ENCODE measurements around the gene COL5A3. TPM values are rescaled to one million over a fixed set of nuclear protein-coding genes. Genes with fewer than 3 reads are reported as not detected.
A peak's percentile ranks its signal among the peaks of the same experiment; 100 is the strongest.
"Not testable (repeated sequence)": the region's sequence is repeated elsewhere in the genome, so short reads cannot be mapped to it uniquely, and the experiment has no call there.

COL5A3 gene
- total and polyA plus RNA-seq, 7 donors = 0.46 to 19.9 (median 7.3) TPM

- H3K36me3 ChIP-seq = no peaks in the 10 kb centered on the region
- no peak overlapping the region for H3K27ac ChIP-seq
- H3K27me3 ChIP-seq = no peaks in the 10 kb centered on the region
- no peaks in the 10 kb centered on the region for H3K4me1 ChIP-seq
- 65 to 68% methylated on average over 18 of the region's 18 CpGs for WGBS, 2 donors
- no peak for DNase-seq
- no peak overlapping the region for H3K4me3 ChIP-seq
- TF ChIP-seq POLR2A (IDR thresholded peaks at IDR 0.05) (no peak), CTCF (IDR thresholded peaks at IDR 0.05) (no peak), POLR2AphosphoS5 (IDR thresholded peaks at IDR 0.05) (no peak), EP300 (IDR thresholded peaks at IDR 0.05) (no peak)
- intact Hi-C loops (cut with DNase I) = no loop called here
- no peaks in the 10 kb centered on the region for H3K9me3 ChIP-seq
Observed at GRCh38 chr19:9953802-9954542, 56.3 kb downstream of the COL5A3 start.

GRCh38 chr19:9952276-9952675 lies 58.0 kb downstream of the COL5A3 start:
- intact Hi-C loops (cut with DNase I) = no loop called here
- TF ChIP-seq POLR2A (IDR thresholded peaks at IDR 0.05) (no peak), CTCF (IDR thresholded peaks at IDR 0.05) (no peak), POLR2AphosphoS5 (IDR thresholded peaks at IDR 0.05) (no peak), EP300 (IDR thresholded peaks at IDR 0.05) (no peak)
- Histone ChIP-seq H3K36me3 (no peaks in the 10 kb centered on the region), H3K9me3 (no peaks in the 10 kb centered on the region), H3K4me3 (no peak overlapping the region), H3K4me1 (no peaks in the 10 kb centered on the region), H3K27me3 (no peaks in the 10 kb centered on the region), H3K27ac (no peak overlapping the region)
- no peak for DNase-seq
- WGBS, 2 donors = 63 to 71% methylated on average over 5 of the region's 5 CpGs

- DNase-seq = no peak
- WGBS, 2 donors = 69 to 73% methylated on average over 4 of the region's 4 CpGs
- intact Hi-C loops (cut with DNase I) = no loop called here
- Histone ChIP-seq H3K9me3 (no peaks in the 10 kb centered on the region), H3K27me3 (no peaks in the 10 kb centered on the region), H3K27ac (no peak overlapping the region), H3K4me1 (peaks cover 0 to 26% (median 16%) of the 10 kb centered on the region in 4 donors), H3K36me3 (no peaks in the 10 kb centered on the region), H3K4me3 (no peak overlapping the region)
- TF ChIP-seq CTCF (IDR thresholded peaks at IDR 0.05) (no peak), POLR2A (IDR thresholded peaks at IDR 0.05) (no peak), POLR2AphosphoS5 (IDR thresholded peaks at IDR 0.05) (no peak), EP300 (IDR thresholded peaks at IDR 0.05) (no peak)
Observed at GRCh38 chr19:9947441-9947840, 62.9 kb downstream of the COL5A3 start.

- not testable (repeated sequence) for H3K4me3 ChIP-seq
Observed at GRCh38 chr19:9946528-9947125, 63.7 kb downstream of the COL5A3 start.

GRCh38 chr19:9945319-9945966 lies 64.9 kb downstream of the COL5A3 start:
- intact Hi-C loops (cut with DNase I) = no loop called here
- Histone ChIP-seq H3K4me3 (peak overlapping the region in 1 of 4 donors; percentile 25), H3K36me3 (no peaks in the 10 kb centered on the region), H3K9me3 (peaks cover 0 to 6% (median 2%) of the 10 kb centered on the region in 4 donors), H3K4me1 (peaks cover 0 to 26% (median 16%) of the 10 kb centered on the region in 4 donors), H3K27ac (peak overlapping the region; percentile 62 to 81 (median 74)), H3K27me3 (no peaks in the 10 kb centered on the region)
- peak; percentile 98 for DNase-seq
- 36 to 42% methylated on average over 18 of the region's 18 CpGs for WGBS, 2 donors
- TF ChIP-seq POLR2AphosphoS5 (IDR thresholded peaks at IDR 0.05) = peak; percentile 42 to 72 (median 51)
- no peak for TF ChIP-seq POLR2A (IDR thresholded peaks at IDR 0.05)
- TF ChIP-seq EP300 (IDR thresholded peaks at IDR 0.05) = peak in 1 of 4 donors; percentile 4
- no peak for TF ChIP-seq CTCF (IDR thresholded peaks at IDR 0.05)

More at GRCh38 chr19:9946528-9947125, 63.7 kb downstream of the COL5A3 start:
- H3K9me3 ChIP-seq; intact Hi-C loops (cut with DNase I); H3K27me3 ChIP-seq; DNase-seq; H3K36me3 ChIP-seq: not testable (repeated sequence)
- 79 to 89% methylated on average over 7 of the region's 7 CpGs for WGBS, 2 donors
- Histone ChIP-seq H3K4me1 (peaks cover 0 to 26% (median 16%) of the 10 kb centered on the region in 4 donors), H3K27ac (peak overlapping the region in 2 of 4 donors; percentile 46 to 80)

Measured in sigmoid colon (tissue), 7 donors.